Activated naive CD4-positive, alpha-beta T cell treated with anti-CD3 and anti-CD28 coated beads, Interleukin-2, amount 50 U/mL, for 16 hours (primary cell): ENCODE measurements around the gene INTS3.

Experiments
- DNase-seq: peaks from one replicate; pipeline ENCODE4 v3.0.0-alpha.2; 2020

Gene INTS3

GRCh38 chr1:153799566-153800465 is 72.0 kb downstream of the INTS3 start:
- DNase-seq = no peak

DNA sequence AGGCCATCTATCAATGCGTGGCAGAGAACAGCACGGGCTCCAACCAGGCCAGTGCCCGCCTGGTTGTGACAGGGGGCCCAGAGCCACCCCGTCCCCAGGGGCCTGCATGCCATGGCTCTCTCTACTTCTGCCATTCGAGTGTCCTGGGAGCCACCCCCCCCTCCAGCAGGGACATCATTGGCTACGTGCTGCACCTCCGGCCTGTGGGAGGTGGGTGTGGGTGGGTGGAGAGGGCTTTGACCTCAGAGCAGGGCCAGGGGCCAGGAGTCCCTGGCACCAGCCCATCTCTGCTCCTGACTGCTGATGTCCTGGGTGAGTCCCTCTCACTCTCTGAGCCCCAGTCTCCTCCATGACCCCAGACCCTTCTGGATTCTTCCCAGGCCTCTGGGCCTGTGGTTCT is 72.7 kb downstream of the INTS3 start:
- no peak for DNase-seq

GRCh38 chr1:153801028-153801625 is 73.3 kb downstream of the INTS3 start:
- no peak for DNase-seq

DNA sequence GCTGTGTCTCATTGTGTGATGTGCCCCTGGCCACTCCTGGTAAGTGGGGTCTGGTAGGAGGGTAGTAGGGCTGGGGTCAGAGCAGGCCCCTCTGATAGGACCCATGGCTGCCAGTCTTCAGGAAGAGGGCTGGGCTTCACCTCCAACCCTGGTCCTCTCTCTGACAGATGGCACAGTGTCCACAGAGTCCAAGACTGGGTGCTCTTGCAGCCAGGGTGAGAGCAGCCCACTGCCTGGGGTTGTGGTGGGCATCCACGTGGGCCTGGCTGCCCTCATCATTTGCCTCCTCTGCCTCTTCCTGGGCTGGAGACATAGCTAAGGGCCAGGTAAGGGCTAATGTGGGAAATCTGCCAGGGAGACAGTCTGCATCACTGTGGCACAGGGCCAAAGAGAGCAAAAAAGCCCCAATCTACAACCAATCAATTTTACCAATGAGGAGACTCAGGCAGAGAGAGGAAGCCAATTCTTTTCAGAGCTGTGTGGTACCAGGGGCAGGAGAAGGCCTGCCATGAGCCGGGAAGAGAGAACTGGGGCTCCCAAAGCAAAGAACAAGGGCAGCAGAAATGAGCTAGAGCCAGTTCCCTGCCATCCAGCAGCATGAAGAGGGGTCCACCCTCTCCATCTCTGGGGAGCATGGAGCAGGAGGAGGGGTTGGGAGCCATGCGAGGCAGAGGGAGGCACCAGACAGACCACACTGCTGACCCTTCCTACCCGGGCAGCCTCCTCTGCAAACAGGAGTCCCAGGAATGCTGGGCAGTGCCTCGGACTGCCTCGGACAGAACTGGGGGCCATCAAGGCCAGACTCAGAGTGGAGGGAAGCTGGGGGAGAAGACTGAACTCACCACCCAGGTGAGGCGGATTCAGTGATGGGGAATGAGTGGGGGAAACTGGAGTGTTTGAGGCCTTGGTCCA is 74.2 kb downstream of the INTS3 start:
- DNase-seq = no peak

DNA sequence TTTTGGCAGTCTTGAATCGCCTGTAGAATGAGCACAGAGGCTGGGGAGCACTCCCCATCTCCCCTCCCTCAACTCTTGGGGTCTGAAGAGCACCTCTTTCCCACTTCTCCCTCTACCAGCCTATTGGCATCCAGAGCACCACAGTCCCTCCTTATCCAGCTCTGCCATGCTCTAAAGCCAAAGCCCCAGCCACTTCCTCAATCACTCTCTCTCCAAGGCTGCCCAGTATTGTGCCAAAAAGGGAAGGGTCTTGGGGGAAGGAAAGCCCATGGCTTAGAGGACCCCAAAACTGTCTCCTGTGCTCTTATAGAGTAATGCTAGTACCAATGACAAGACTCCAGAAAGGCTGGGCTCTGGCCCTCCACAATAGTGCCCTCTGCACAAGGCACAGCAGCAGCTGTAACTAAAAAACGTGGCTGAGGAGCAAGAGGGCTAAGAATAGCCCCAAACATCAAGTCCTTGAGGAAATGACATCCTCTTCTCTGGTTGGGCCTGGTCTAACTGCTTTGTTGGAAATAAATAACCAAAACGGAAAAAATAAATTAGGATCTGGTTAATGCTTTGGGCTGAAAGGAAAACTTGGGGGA is 75.7 kb downstream of the INTS3 start:
- no peak for DNase-seq

- DNase-seq = no peak
These were observed 76.3 kb downstream of the INTS3 start for GRCh38 chr1:153804112-153804511.

- peak; percentile 62 for DNase-seq
These were observed 77.3 kb downstream of the INTS3 start for GRCh38 chr1:153805042-153805745.

- no peak for DNase-seq
These were observed 78.3 kb downstream of the INTS3 start for GRCh38 chr1:153805886-153806719.

DNA sequence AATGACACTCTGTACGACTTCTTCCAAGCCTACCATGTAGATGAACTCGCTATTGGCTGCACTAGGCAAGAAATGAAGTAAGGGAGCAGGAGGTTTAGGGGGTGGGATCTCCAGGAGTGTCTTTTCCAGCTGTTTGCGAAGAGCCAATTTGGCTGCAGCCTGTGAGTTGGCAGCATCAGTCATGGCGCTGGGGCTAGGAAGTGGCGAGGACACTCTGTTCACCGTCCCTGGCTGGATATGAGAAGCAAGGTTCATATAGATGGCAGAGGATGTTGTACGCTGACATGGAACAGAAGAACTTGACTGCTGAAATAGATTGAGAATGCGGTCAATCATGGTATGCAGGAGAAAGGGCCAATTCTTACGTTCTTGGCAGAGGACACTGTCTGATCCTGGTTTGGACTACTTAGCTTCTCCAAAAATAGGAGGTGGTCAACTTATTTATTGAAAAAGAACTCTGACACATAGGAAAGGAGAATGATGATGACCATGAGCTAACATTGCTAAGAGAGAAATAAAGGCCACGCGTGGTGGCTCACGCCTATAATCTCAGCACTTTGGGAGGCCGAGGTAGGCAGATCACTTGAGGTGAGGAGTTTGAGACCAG is 88.5 kb downstream of the INTS3 start:
- DNase-seq = no peak

GRCh38 chr1:153818876-153819275 is 91.0 kb downstream of the INTS3 start:
- no peak for DNase-seq
